HepG2 (cell line): ENCODE results near the gene PDE4C. TPM values are rescaled to one million over a fixed set of nuclear protein-coding genes. Genes with fewer than 3 reads are reported as not detected.

Experiments used
- ATAC-seq: fragments of 200-7000 bp; cut with Tn5 transposase; 3 replicates; pipeline ENCODE4 v1.9.1; 2020; ENCODE audit warnings: mild to moderate bottlenecking, moderate library complexity
- BruUV-seq: library from RNA; stranded (reverse); fragments of 400-500 nt; replicated peaks from 2 replicates; lab custom pipeline; 2021; lab: Mats Ljungman, UMichigan
- CTCF ChIA-PET: fragments of 300-600 bp; formaldehyde crosslinking; extraction: SDS; loops from one replicate; lab custom pipeline; 2021; ENCODE audit warnings: low total read pairs, inconsistent platforms, low intra/inter-chr PET ratio; lab: Yijun Ruan, JAX
- POLR2A ChIA-PET: fragments of 350-600 bp; sonication (Branson Sonifier 250); formaldehyde crosslinking; loops from one replicate; lab custom pipeline; 2020; ENCODE audit warnings: antibody characterized with exemption, inconsistent platforms; lab: Yijun Ruan, JAX
- DNase-seq: peaks from one replicate; pipeline ENCODE4 v3.0.0-alpha.2; 2015; ENCODE audit warnings: low spot score
- FAIRE-seq: peaks from 3 replicates; lab custom pipeline; 2011; peaks lifted over from hg19 to GRCh38; lab: Jason Lieb, UNC
- H2AFZ ChIP-seq: one replicate; pipeline ENCODE4 v1.6.1; 2011; ENCODE audit warnings: low read length, inconsistent platforms
- H3K27ac ChIP-seq: fragments of 300-600 bp; 3 replicates; pipeline ENCODE4 v1.8.0; 2011; ENCODE audit warnings: mixed run types, mild to moderate bottlenecking, mixed read lengths, low read length, inconsistent platforms; ENCODE audit not compliant: insufficient read depth; ENCODE audit errors: extremely low read length
- H3K27me3 ChIP-seq, 2 experiments: fragments of 200-600 bp in 1 of 2; 2 replicates in 1 of 2; 3 replicates in 1 of 2; pipeline versions ENCODE4 v1.6.0 to v1.8.0; 2011; ENCODE audit warnings: low read length in 2 of 2, mild to moderate bottlenecking in 2 of 2, moderate library complexity in 2 of 2, inconsistent platforms in 1 of 2; ENCODE audit not compliant: insufficient read depth in 2 of 2, control insufficient read depth in 1 of 2
- H3K36me3 ChIP-seq, 2 experiments: fragments of 200-600 bp in 1 of 2; replicated peaks in 1 of 2; 2 replicates in 1 of 2; 3 replicates in 1 of 2; pipeline versions ENCODE4 v1.5.1 to v1.8.0; 2011; ENCODE audit warnings: low read length in 2 of 2, inconsistent platforms in 1 of 2; ENCODE audit not compliant: insufficient read depth in 2 of 2, control insufficient read depth in 1 of 2
- H3K4me1 ChIP-seq: 2 replicates; pipeline ENCODE4 v1.5.1; 2012; ENCODE audit warnings: low read length, inconsistent platforms; ENCODE audit not compliant: insufficient read depth
- H3K4me2 ChIP-seq: 2 replicates; pipeline ENCODE4 v1.6.0; 2011; ENCODE audit warnings: low read depth, low read length, inconsistent platforms
- H3K4me3 ChIP-seq, 3 experiments: fragments of 200-600 bp in 1 of 3; sonication (generic), shearing (Covaris generic) in 1 of 3; replicated peaks in 1 of 3; 2 replicates each; pipeline ENCODE4 v1.5.1; 2011 to 2016; ENCODE audit warnings: low read length in 3 of 3, inconsistent platforms in 2 of 3, low read depth in 2 of 3, mild to moderate bottlenecking in 2 of 3, control low read depth in 1 of 3, mixed read lengths in 1 of 3; ENCODE audit not compliant: insufficient read depth in 1 of 3
- H3K79me2 ChIP-seq: one replicate; pipeline ENCODE4 v1.6.1; 2011; ENCODE audit warnings: low read length, inconsistent platforms; ENCODE audit not compliant: insufficient read depth
- H3K9ac ChIP-seq: 2 replicates; pipeline ENCODE4 v1.6.0; 2011; ENCODE audit warnings: mild to moderate bottlenecking, low read depth, low read length, inconsistent platforms; ENCODE audit not compliant: insufficient read depth
- H3K9me3 ChIP-seq: 2 replicates; pipeline ENCODE4 v1.5.1; 2012; ENCODE audit warnings: mild to moderate bottlenecking, low read length
- H4K20me1 ChIP-seq: 2 replicates; pipeline ENCODE4 v1.6.0; 2011; ENCODE audit warnings: inconsistent platforms, mild to moderate bottlenecking, low read length, moderate library complexity; ENCODE audit not compliant: insufficient read depth
- FOSL2 ChIP-seq: sonication (generic); formaldehyde crosslinking; IDR thresholded peaks from 2 replicates; pipeline ENCODE4 v1.4.0; 2020; ENCODE audit warnings: missing genetic modification reagents
- GFI1 ChIP-seq: sonication (generic); formaldehyde crosslinking; IDR thresholded peaks from 2 replicates; pipeline ENCODE4 v1.5.0; 2020; ENCODE audit warnings: missing genetic modification reagents, mild to moderate bottlenecking, borderline replicate concordance
- HNRNPLL ChIP-seq: fragments of 200-400 bp; formaldehyde crosslinking; IDR thresholded peaks from 2 replicates; pipeline ENCODE4 v1.6.1; 2017; ENCODE audit warnings: mild to moderate bottlenecking, low read depth, low read length; ENCODE audit not compliant: poor library complexity, severe bottlenecking
- ISL2 ChIP-seq: sonication (generic); formaldehyde crosslinking; IDR thresholded peaks from 2 replicates; pipeline ENCODE4 v1.5.0; 2020; ENCODE audit warnings: missing genetic modification reagents
- LCORL ChIP-seq, 2 experiments: fragments of 450-650 bp in 1 of 2; sonication (generic) in 1 of 2; formaldehyde crosslinking in 1 of 2; IDR thresholded peaks; 2 replicates each; pipeline versions ENCODE4 v1.5.0 to v1.6.1; 2017 to 2020; ENCODE audit warnings: antibody characterized with exemption in 1 of 2, missing genetic modification reagents in 1 of 2
- MTF1 ChIP-seq: sonication (generic); formaldehyde crosslinking; IDR thresholded peaks from 2 replicates; pipeline ENCODE4 v1.5.0; 2020; ENCODE audit warnings: missing genetic modification reagents
- NFYB ChIP-seq: sonication (generic); formaldehyde crosslinking; IDR thresholded peaks from 2 replicates; pipeline ENCODE4 v1.4.0; 2020; ENCODE audit warnings: missing genetic modification reagents
- SAP130 ChIP-seq: IDR thresholded peaks from 2 replicates; pipeline ENCODE4 v1.6.1; 2016; ENCODE audit warnings: low read depth
- SP5 ChIP-seq: IDR thresholded peaks from 2 replicates; pipeline ENCODE4 v1.6.1; 2016; ENCODE audit warnings: low read depth, borderline replicate concordance
- TGIF2 ChIP-seq: IDR thresholded peaks from 2 replicates; pipeline ENCODE4 v1.6.1; 2016; ENCODE audit warnings: control low read depth, missing compliant biosample characterization
- ZBTB38 ChIP-seq: sonication (generic); formaldehyde crosslinking; IDR thresholded peaks from 2 replicates; pipeline ENCODE4 v1.5.1; 2020; ENCODE audit warnings: mild to moderate bottlenecking, missing genetic modification reagents
- ZNF563 ChIP-seq: sonication (generic); formaldehyde crosslinking; IDR thresholded peaks from 2 replicates; pipeline ENCODE4 v1.8.0; 2022; ENCODE audit warnings: mild to moderate bottlenecking, moderate library complexity, missing genetic modification reagents
- WGBS: methylation state at CpG from one replicate; pipeline ENCODE4 v1.1.6; 2017; ENCODE audit warnings: low lambda C conversion rate; 5-methylcytosine and 5-hydroxymethylcytosine counted together
- in situ Hi-C: cut with HindIII; loops from 2 replicates; pipeline ENCODE4 v1.10.0; 2017; ENCODE audit warnings: low pct_unique_long_range_greater_than_20kb; ENCODE audit not compliant: extremely low pct_ligation_motif_present
- intact Hi-C: fragments of 100-400 bp; cut with micrococcal nuclease; formaldehyde crosslinking; loops from one replicate; pipeline ENCODE4 v1.10.0; 2022; ENCODE audit not compliant: unreplicated experiment
- polyA plus RNA-seq, 8 experiments: library from polyadenylated mRNA; depleted of rRNA in 3 of 8; stranded (reverse) in 7 of 8; unstranded in 1 of 8; fragments of >200 nt; fragmentation: Illumina TruSeq in 4 of 8; extraction: Trizol in 4 of 8; gene quantifications; 2 replicates each; pipeline versions ENCODE4 v1.2.1 to v1.2.3, GENCODE V29; 2011 to 2016; ENCODE audit warnings: low read depth in 4 of 8, missing spikeins in 1 of 8, mixed read lengths in 1 of 8; ENCODE audit not compliant: insufficient read depth in 1 of 8
- total RNA-seq, 5 experiments: library from RNA; depleted of rRNA; stranded (reverse); fragments of >200 nt; fragmentation: Illumina TruSeq; extraction: Trizol; gene quantifications; 2 replicates each; pipeline ENCODE4 v1.2.3, GENCODE V29; 2016; ENCODE audit warnings: low read depth in 1 of 5
- TF ChIP-seq, protein P1 (sequence below): sonication (generic); formaldehyde crosslinking; IDR thresholded peaks from 2 replicates; pipeline ENCODE4 v1.5.1; 2020; ENCODE audit warnings: mild to moderate bottlenecking, missing genetic modification reagents, moderate library complexity
- TF ChIP-seq, protein P2 (sequence below): sonication (generic); formaldehyde crosslinking; IDR thresholded peaks from 2 replicates; pipeline ENCODE4 v1.5.0; 2020; ENCODE audit warnings: missing genetic modification reagents
- TF ChIP-seq, protein P3 (sequence below): sonication (generic); IDR thresholded peaks from 2 replicates; pipeline ENCODE4 v1.6.1; 2016; ENCODE audit warnings: low read depth, borderline replicate concordance
- TF ChIP-seq, protein P4 (sequence below): IDR thresholded peaks from 2 replicates; pipeline ENCODE4 v1.6.1; 2016; ENCODE audit warnings: missing genetic modification reagents, missing compliant biosample characterization

Gene PDE4C
- total and polyA plus RNA-seq, 2 of the 13 experiments (the other 11 are each of a cell fraction or from before 2014, with no cell fraction given) = 1.4 to 14.0 TPM

DNA sequence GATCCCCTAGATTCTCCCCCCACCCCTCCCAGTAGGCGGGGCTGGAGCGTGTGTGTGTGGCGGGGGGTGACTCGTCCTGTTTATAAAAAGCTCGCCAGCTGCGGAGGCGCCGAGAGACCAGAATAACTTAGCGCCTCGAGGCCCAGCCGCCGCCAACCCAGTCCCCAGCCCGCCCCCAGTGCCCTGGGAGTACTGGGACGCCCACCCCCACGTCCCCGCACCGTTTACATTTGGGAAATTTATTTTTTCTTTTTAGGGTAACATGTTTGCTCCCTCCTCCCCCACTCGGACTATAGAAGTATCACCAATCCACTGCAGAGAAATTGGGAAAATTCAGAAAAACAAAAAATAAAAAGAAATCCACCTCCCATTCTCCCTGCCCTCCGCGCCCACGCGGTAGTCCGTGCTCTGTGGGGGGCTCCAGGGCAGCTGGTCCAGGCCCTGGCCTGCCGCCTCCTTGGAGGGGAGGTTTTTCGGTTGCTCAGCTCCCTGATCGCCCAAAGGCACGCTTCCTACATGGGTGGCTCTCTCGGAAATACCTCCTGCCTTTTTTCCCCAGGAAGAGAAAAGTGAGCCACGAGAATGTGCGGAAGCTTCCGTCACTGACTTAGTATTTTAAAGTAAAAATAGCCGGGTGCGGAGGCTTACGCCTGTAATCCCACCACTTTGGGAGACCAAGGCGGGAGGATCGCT lies 20.9 kb downstream of the PDE4C start:
- intact Hi-C loops (loop anchor here (5.0 kb wide), 1 partner anchor 207 kb away; no protein-coding TSS in a partner anchor), in situ Hi-C loops (loop anchor here (5.0 to 10.0 kb wide), 2 partner anchors 47 to 209 kb away; partner anchors contain the start of gene SSBP4)
- FAIRE-seq (no peak), ATAC-seq (peak; percentile 8; the same call in 2 of the 3 replicates), DNase-seq (no peak)
- no peaks in the 10 kb centered on the region for H3K79me2 ChIP-seq
- H3K27me3 ChIP-seq = peaks cover 0 to 8% of the 10 kb centered on the region in 2 experiments; a peak in 1 of 5 replicates
- H3K27ac ChIP-seq = peak overlapping the region; percentile 60
- peak overlapping the region; percentile 87 for H3K4me2 ChIP-seq
- WGBS = 44% methylated on average over 33 of the region's 36 CpGs
- H3K9ac ChIP-seq = peak overlapping the region; percentile 73
- no peaks in the 10 kb centered on the region for H3K9me3 ChIP-seq
- BruUV-seq = no TSS peak
- no peaks in the 10 kb centered on the region for H4K20me1 ChIP-seq
- ChIA-PET POLR2A (interaction anchor here (1.0 to 4.0 kb wide), 8 partner anchors 13 to 346 kb away, joined by 3 to 27 read pairs (median 6); partner anchors contain the start of genes GDF15, IQCN, JUND and MPV17L2), CTCF (no interaction called here)
- peaks cover 2% of the 10 kb centered on the region in 2 experiments; a peak in 1 of 5 replicates for H3K36me3 ChIP-seq
- H3K4me1 ChIP-seq = peaks cover 13% of the 10 kb centered on the region
- no peak overlapping the region for H2AFZ ChIP-seq
- peak overlapping the region; percentile 73 to 76 (median 73) for H3K4me3 ChIP-seq
- TF ChIP-seq SAP130 (0 out of 2 replicates have a peak, but pooled peaks have one; percentile 4), FOSL2 (CRISPR knock-in tag) (0 out of 2 replicates have a peak, but pooled peaks have one; percentile 8), ZNF563 (CRISPR knock-in tag) (0 out of 2 replicates have a peak, but pooled peaks have one; percentile 4), HNRNPLL (peak; percentile 30), GFI1 (no peak), SP5 (CRISPR knock-in tag) (0 out of 2 replicates have a peak, but pooled peaks have one; percentile 43), ISL2 (CRISPR knock-in tag) (no peak), NFYB (CRISPR knock-in tag) (no peak), MTF1 (CRISPR knock-in tag) (no peak), TGIF2 (CRISPR knock-in tag) (no peak), LCORL (IDR thresholded peaks at IDR 0.05) (no peak), LCORL (CRISPR knock-in tag; IDR thresholded peaks at IDR 0.05) (peak; percentile 42; the same call in 1 of the 2 replicates), ZBTB38 (CRISPR knock-in tag) (peak; percentile 49; the same call in 1 of the 2 replicates)
- TF ChIP-seq, protein P1, sequence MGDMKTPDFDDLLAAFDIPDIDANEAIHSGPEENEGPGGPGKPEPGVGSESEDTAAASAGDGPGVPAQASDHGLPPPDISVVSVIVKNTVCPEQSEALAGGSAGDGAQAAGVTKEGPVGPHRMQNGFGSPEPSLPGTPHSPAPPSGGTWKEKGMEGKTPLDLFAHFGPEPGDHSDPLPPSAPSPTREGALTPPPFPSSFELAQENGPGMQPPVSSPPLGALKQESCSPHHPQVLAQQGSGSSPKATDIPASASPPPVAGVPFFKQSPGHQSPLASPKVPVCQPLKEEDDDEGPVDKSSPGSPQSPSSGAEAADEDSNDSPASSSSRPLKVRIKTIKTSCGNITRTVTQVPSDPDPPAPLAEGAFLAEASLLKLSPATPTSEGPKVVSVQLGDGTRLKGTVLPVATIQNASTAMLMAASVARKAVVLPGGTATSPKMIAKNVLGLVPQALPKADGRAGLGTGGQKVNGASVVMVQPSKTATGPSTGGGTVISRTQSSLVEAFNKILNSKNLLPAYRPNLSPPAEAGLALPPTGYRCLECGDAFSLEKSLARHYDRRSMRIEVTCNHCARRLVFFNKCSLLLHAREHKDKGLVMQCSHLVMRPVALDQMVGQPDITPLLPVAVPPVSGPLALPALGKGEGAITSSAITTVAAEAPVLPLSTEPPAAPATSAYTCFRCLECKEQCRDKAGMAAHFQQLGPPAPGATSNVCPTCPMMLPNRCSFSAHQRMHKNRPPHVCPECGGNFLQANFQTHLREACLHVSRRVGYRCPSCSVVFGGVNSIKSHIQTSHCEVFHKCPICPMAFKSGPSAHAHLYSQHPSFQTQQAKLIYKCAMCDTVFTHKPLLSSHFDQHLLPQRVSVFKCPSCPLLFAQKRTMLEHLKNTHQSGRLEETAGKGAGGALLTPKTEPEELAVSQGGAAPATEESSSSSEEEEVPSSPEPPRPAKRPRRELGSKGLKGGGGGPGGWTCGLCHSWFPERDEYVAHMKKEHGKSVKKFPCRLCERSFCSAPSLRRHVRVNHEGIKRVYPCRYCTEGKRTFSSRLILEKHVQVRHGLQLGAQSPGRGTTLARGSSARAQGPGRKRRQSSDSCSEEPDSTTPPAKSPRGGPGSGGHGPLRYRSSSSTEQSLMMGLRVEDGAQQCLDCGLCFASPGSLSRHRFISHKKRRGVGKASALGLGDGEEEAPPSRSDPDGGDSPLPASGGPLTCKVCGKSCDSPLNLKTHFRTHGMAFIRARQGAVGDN (CRISPR knock-in tag) = peak; percentile 38; the same call in 1 of the 2 replicates
- TF ChIP-seq, protein P2, sequence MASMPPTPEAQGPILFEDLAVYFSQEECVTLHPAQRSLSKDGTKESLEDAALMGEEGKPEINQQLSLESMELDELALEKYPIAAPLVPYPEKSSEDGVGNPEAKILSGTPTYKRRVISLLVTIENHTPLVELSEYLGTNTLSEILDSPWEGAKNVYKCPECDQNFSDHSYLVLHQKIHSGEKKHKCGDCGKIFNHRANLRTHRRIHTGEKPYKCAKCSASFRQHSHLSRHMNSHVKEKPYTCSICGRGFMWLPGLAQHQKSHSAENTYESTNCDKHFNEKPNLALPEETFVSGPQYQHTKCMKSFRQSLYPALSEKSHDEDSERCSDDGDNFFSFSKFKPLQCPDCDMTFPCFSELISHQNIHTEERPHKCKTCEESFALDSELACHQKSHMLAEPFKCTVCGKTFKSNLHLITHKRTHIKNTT (CRISPR knock-in tag) = no peak
- TF ChIP-seq, protein P3, sequence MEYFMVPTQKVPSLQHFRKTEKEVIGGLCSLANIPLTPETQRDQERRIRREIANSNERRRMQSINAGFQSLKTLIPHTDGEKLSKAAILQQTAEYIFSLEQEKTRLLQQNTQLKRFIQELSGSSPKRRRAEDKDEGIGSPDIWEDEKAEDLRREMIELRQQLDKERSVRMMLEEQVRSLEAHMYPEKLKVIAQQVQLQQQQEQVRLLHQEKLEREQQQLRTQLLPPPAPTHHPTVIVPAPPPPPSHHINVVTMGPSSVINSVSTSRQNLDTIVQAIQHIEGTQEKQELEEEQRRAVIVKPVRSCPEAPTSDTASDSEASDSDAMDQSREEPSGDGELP = peak; percentile 31; the same call in 1 of the 2 replicates
- TF ChIP-seq, protein P4, sequence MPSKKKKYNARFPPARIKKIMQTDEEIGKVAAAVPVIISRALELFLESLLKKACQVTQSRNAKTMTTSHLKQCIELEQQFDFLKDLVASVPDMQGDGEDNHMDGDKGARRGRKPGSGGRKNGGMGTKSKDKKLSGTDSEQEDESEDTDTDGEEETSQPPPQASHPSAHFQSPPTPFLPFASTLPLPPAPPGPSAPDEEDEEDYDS = peak; percentile 57; the same call in 1 of the 2 replicates
